ENCODE results near the gene PRR23E.

The PRR23E gene

DNA sequence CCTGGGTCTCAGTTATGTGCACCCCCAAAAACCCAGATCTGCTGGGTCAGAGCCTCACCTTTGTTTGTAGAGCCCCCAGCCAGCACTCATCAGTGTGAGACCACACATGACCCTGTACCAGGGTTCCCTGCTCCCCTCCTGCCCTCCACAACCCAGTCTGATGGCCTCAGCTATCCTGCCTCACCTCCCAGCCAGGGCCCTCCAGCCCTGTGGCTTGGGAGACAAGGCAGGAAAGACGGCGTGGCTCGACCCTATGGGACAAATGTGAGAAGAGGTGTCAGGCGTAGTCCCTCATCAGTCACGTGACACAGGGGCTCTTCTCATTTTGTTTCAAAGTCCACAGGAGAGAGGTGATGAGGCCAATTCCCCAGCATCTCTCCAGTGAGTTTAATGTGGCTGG lies 28.3 kb upstream of the PRR23E start:
- in situ Hi-C loops (cut with HindIII; ENCODE audit: low sequenced_read_pairs) = no loop called here
- TF ChIP-seq, protein P1, sequence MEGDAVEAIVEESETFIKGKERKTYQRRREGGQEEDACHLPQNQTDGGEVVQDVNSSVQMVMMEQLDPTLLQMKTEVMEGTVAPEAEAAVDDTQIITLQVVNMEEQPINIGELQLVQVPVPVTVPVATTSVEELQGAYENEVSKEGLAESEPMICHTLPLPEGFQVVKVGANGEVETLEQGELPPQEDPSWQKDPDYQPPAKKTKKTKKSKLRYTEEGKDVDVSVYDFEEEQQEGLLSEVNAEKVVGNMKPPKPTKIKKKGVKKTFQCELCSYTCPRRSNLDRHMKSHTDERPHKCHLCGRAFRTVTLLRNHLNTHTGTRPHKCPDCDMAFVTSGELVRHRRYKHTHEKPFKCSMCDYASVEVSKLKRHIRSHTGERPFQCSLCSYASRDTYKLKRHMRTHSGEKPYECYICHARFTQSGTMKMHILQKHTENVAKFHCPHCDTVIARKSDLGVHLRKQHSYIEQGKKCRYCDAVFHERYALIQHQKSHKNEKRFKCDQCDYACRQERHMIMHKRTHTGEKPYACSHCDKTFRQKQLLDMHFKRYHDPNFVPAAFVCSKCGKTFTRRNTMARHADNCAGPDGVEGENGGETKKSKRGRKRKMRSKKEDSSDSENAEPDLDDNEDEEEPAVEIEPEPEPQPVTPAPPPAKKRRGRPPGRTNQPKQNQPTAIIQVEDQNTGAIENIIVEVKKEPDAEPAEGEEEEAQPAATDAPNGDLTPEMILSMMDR (IDR thresholded peaks at IDR 0.05; ENCODE audit: low read depth, low read length, missing control alignments) = no peak

GRCh38 chr3:127165036-127165435 lies 27.9 kb upstream of the PRR23E start:
- TF ChIP-seq, protein P1 (IDR thresholded peaks at IDR 0.05; ENCODE audit: low read depth, low read length, missing control alignments) = no peak
- DNase-seq (ENCODE audit: low read depth) = no peak
- H3K4me3 ChIP-seq (ENCODE audit: low read depth, low read length) = no peak overlapping the region
- in situ Hi-C loops (cut with HindIII; ENCODE audit: low sequenced_read_pairs) = no loop called here

More for the DNA sequence above, 28.3 kb upstream of the PRR23E start:
- DNase-seq (ENCODE audit: low read depth) = no peak
- no peak overlapping the region for H3K4me3 ChIP-seq (ENCODE audit: low read depth, low read length)

DNA sequence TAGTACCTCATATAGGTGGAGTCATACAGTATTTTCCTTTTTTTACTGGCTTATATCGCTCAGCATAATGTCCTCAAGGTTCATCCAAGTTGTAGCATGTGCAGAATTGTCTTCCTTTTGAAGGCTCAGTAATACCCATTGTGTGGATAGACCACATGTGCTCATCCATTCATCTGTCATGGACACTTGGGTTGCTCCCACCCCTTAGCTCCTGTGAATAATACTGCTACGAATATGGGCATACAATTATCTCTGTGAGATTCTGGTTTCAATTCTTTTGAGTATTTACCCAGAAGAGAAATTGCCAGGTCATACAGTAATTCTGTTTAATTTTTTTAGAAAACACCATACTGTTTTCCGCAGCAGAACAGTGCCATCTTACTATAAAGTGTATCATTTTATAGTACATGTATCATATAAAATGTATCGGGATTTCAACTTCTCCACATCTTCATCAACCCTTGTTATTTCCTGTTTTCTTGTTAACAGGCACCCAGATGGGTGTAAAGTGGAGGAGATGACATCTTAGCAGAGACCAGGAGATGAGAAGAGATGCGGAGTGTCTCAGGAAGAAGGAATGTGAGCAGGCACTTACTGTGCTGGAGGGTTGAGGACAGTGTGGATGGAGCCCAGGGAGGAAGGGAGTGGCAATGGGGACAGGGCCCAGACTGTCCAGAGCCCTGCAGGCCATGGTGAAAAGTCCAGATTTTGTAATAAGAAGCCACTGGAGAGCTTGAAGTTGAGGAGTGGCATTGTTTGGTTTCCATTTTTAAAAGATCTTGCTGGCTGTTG lies 27.0 kb upstream of the PRR23E start:
- in situ Hi-C loops (cut with HindIII; ENCODE audit: low sequenced_read_pairs) = no loop called here
- no peak overlapping the region for H3K4me3 ChIP-seq (ENCODE audit: low read depth, low read length)
- DNase-seq (ENCODE audit: low read depth) = no peak
- TF ChIP-seq, protein P1 (IDR thresholded peaks at IDR 0.05; ENCODE audit: low read depth, low read length, missing control alignments) = no peak

DNA sequence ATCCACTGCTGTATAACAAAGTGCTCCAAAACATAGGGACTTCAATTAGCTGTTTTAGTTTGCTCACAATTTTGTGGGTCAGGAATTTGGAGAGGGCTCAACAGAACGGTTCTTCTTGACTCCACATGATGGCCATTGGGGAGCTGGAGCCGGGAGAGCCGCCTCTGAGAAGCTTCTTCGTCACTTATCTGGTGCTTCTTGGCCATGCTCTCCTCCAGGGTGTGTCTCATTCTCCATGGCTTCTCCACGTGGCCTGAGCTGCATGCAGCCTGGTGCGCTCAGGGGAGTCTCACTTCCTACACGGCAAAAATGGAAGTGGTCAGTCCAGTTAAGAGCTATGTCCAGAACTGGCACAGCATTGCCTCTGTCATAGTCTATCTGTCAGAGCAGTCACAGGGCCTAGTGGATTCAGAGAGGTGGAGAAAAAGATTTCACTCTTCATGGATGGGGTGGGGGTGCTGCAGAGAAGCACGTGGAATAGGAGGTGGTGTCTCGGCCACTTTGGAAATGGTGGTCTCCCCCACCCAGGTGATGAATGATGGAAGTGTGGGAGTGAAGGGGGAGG lies 26.3 kb upstream of the PRR23E start:
- no peak overlapping the region for H3K4me3 ChIP-seq (ENCODE audit: low read depth, low read length)
- TF ChIP-seq, protein P1 (IDR thresholded peaks at IDR 0.05; ENCODE audit: low read depth, low read length, missing control alignments) = no peak
- in situ Hi-C loops (cut with HindIII; ENCODE audit: low sequenced_read_pairs) = no loop called here
- DNase-seq (ENCODE audit: low read depth) = no peak

GRCh38 chr3:127167315-127168043 lies 25.5 kb upstream of the PRR23E start:
- DNase-seq (ENCODE audit: low read depth) = no peak
- in situ Hi-C loops (cut with HindIII; ENCODE audit: low sequenced_read_pairs) = no loop called here
- TF ChIP-seq, protein P1 (IDR thresholded peaks at IDR 0.05; ENCODE audit: low read depth, low read length, missing control alignments) = no peak
- H3K4me3 ChIP-seq (ENCODE audit: low read depth, low read length) = no peak overlapping the region

GRCh38 chr3:127168271-127168670 lies 24.7 kb upstream of the PRR23E start:
- in situ Hi-C loops (cut with HindIII; ENCODE audit: low sequenced_read_pairs) = no loop called here
- DNase-seq (ENCODE audit: low read depth) = no peak
- TF ChIP-seq, protein P1 (IDR thresholded peaks at IDR 0.05; ENCODE audit: low read depth, low read length, missing control alignments) = no peak
- no peak overlapping the region for H3K4me3 ChIP-seq (ENCODE audit: low read depth, low read length)
